A673 (cell line): ENCODE data around the gene PIK3R6. TPM values are rescaled to one million over a fixed set of nuclear protein-coding genes. Genes with fewer than 3 reads are reported as not detected.

Experiments used
- BruUV-seq: library from RNA; stranded (reverse); fragments of 400-500 nt; replicated peaks from 2 replicates; lab custom pipeline; 2021; lab: Mats Ljungman, UMichigan
- CTCF ChIA-PET: fragments of 300-600 bp; sonication (Branson Sonifier 250); formaldehyde crosslinking; loops from one replicate; lab custom pipeline; 2022; ENCODE audit warnings: antibody characterized with exemption; lab: Charles Lee
- POLR2A ChIA-PET: fragments of 300-600 bp; sonication (Branson Sonifier 250); formaldehyde crosslinking; loops from one replicate; lab custom pipeline; 2022; ENCODE audit warnings: antibody characterized with exemption; ENCODE audit not compliant: low non-redundant PET; lab: Charles Lee
- DNase-seq: peaks from one replicate; pipeline ENCODE4 v3.0.0-alpha.2; 2015; ENCODE audit warnings: low spot score
- H3K27ac ChIP-seq: fragments of 200-600 bp; sonication (generic); 2 replicates; pipeline ENCODE4 v1.5.1; 2016; ENCODE audit warnings: mixed run types, low read depth, mild to moderate bottlenecking, mixed read lengths, antibody characterized with exemption, low read length; ENCODE audit not compliant: poor library complexity, severe bottlenecking
- H3K27me3 ChIP-seq: fragments of 200-600 bp; sonication (generic); replicated peaks from 2 replicates; pipeline ENCODE4 v1.6.1; 2017; ENCODE audit warnings: mixed run types, low read depth, mild to moderate bottlenecking, mixed read lengths, antibody characterized with exemption, low read length; ENCODE audit not compliant: insufficient read depth, poor library complexity
- H3K36me3 ChIP-seq: fragments of 200-600 bp; sonication (generic); 2 replicates; pipeline ENCODE4 v1.6.1; 2016; ENCODE audit warnings: mixed run types, mild to moderate bottlenecking, mixed read lengths, antibody characterized with exemption, low read length; ENCODE audit not compliant: insufficient read depth, poor library complexity, severe bottlenecking
- H3K4me1 ChIP-seq: fragments of 200-600 bp; sonication (generic); 2 replicates; pipeline ENCODE4 v1.6.1; 2017; ENCODE audit warnings: mixed run types, mild to moderate bottlenecking, mixed read lengths, antibody characterized with exemption, low read length; ENCODE audit not compliant: insufficient read depth, poor library complexity, severe bottlenecking
- H3K4me3 ChIP-seq: fragments of 200-600 bp; sonication (generic); 2 replicates; pipeline ENCODE4 v1.5.1; 2016; ENCODE audit warnings: low read depth, mixed run types, mild to moderate bottlenecking, mixed read lengths, low read length; ENCODE audit not compliant: poor library complexity, severe bottlenecking
- H3K9me3 ChIP-seq: fragments of 200-600 bp; sonication (generic); 2 replicates; pipeline ENCODE4 v1.6.1; 2016; ENCODE audit warnings: mixed run types, low read depth, mild to moderate bottlenecking, mixed read lengths, antibody characterized with exemption, low read length; ENCODE audit not compliant: poor library complexity, severe bottlenecking
- CTCF ChIP-seq: fragments of 300-800, 200-600 bp; sonication (generic); conservative IDR thresholded peaks from 2 replicates; pipeline ENCODE4 v1.5.1; 2017; ENCODE audit warnings: low read depth, mild to moderate bottlenecking, antibody characterized with exemption, low read length, moderate library complexity, mixed read lengths
- EZH2 ChIP-seq: fragments of 200-600 bp; sonication (generic); IDR thresholded peaks from 2 replicates; pipeline ENCODE4 v1.6.1; 2017; ENCODE audit warnings: borderline replicate concordance, low read depth, mild to moderate bottlenecking, mixed read lengths, antibody characterized with exemption, low read length; ENCODE audit not compliant: poor library complexity, severe bottlenecking
- intact Hi-C: fragments of 100-400 bp; cut with micrococcal nuclease; formaldehyde crosslinking; loops from one replicate; pipeline ENCODE4 v1.10.0; 2022; ENCODE audit not compliant: unreplicated experiment
- total RNA-seq: library from RNA; stranded (reverse); gene quantifications from 2 replicates; pipeline ENCODE4 v1.2.3, GENCODE V29; 2021

The PIK3R6 gene
- total RNA-seq, 1 experiment from 2014 or later: not detected

- POLR2A ChIA-PET: no interaction called here
- no TSS peak for BruUV-seq
- Histone ChIP-seq H3K27me3 (peaks cover 6% of the 10 kb centered on the region), H3K9me3 (peaks cover 6% of the 10 kb centered on the region), H3K4me1 (no peaks in the 10 kb centered on the region), H3K4me3 (no peak overlapping the region), H3K27ac (no peak overlapping the region), H3K36me3 (no peaks in the 10 kb centered on the region)
- no peak for DNase-seq
- intact Hi-C loops: no loop called here
- CTCF ChIA-PET: no interaction called here
- TF ChIP-seq CTCF: no peak
- no peak for TF ChIP-seq EZH2
Measured at GRCh38 chr17:8794636-8795035, 72.8 kb downstream of the PIK3R6 start.

- intact Hi-C loops: no loop called here
- H3K36me3 ChIP-seq: no peaks in the 10 kb centered on the region
- no peaks in the 10 kb centered on the region for H3K4me1 ChIP-seq
- CTCF ChIA-PET: interaction anchor here (0.6 kb wide), 1 partner anchor 12 kb away, joined by 3 read pairs; no protein-coding TSS in a partner anchor
- H3K27me3 ChIP-seq: peaks cover 2% of the 10 kb centered on the region
- no peak overlapping the region for H3K27ac ChIP-seq
- H3K4me3 ChIP-seq: no peak overlapping the region
- BruUV-seq: no TSS peak
- peaks cover 6% of the 10 kb centered on the region for H3K9me3 ChIP-seq
- TF ChIP-seq CTCF (no peak), EZH2 (no peak)
- POLR2A ChIA-PET: no interaction called here
- DNase-seq: no peak
Measured at GRCh38 chr17:8793649-8794048, 73.8 kb downstream of the PIK3R6 start.

GRCh38 chr17:8792646-8793045 lies 74.8 kb downstream of the PIK3R6 start:
- H3K36me3 ChIP-seq: no peaks in the 10 kb centered on the region
- no TSS peak for BruUV-seq
- H3K4me1 ChIP-seq: no peaks in the 10 kb centered on the region
- H3K27me3 ChIP-seq: no peaks in the 10 kb centered on the region
- no peak for DNase-seq
- POLR2A ChIA-PET: interaction anchor here (0.6 kb wide), 1 partner anchor 619 kb away, joined by 3 read pairs; no protein-coding TSS in a partner anchor
- no peak for TF ChIP-seq CTCF
- TF ChIP-seq EZH2: no peak
- H3K27ac ChIP-seq: no peak overlapping the region
- H3K9me3 ChIP-seq: peaks cover 6% of the 10 kb centered on the region
- intact Hi-C loops: no loop called here
- CTCF ChIA-PET: no interaction called here
- H3K4me3 ChIP-seq: no peak overlapping the region
